Measurements from ENCODE around the gene DNAJC5G.
"Not testable (repeated sequence)": the region's sequence is repeated elsewhere in the genome, so short reads cannot be mapped to it uniquely, and the experiment has no call there.

The DNAJC5G gene

DNA sequence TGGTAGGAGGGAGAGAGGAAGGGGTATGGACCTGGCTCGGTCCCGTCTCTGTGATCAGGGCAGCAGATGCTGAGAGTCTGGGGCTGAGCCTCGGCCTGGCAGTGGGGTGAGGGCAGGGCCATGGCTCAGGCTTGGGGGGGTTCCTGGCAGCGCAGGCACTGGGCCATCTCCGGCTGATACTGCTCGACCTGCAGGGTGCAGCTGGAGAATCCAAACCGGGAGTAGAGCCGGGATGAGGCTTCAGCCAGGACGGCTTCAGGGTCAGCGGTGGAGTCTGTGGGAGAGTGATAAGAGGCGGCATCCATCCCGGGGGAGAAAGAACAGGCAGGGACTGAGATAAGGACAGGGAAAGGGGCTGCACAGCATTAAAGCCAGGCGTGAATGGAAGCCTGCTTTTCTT, 20.0 kb upstream of the DNAJC5G start:
- no peak for DNase-seq (ENCODE audit: low spot score)

DNA sequence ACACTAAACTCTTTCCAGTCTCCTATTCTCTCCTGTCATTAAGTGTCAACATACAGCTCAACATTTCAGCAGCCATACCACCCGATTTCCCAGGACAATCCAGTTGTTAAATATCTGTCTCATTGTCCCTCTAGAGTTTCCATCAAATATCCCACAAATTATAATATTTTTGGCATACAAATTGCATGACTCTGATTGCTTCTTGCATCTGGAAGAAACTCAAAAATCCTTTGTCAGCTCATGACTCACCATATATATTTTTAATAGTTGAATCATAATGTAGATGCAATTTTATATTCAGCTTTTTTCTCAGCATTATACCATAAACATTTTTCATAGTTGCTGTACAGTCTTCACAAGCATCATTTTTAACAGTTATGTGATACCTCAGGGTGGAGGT, 19.6 kb upstream of the DNAJC5G start:
- no peak for DNase-seq (ENCODE audit: low spot score)

DNA sequence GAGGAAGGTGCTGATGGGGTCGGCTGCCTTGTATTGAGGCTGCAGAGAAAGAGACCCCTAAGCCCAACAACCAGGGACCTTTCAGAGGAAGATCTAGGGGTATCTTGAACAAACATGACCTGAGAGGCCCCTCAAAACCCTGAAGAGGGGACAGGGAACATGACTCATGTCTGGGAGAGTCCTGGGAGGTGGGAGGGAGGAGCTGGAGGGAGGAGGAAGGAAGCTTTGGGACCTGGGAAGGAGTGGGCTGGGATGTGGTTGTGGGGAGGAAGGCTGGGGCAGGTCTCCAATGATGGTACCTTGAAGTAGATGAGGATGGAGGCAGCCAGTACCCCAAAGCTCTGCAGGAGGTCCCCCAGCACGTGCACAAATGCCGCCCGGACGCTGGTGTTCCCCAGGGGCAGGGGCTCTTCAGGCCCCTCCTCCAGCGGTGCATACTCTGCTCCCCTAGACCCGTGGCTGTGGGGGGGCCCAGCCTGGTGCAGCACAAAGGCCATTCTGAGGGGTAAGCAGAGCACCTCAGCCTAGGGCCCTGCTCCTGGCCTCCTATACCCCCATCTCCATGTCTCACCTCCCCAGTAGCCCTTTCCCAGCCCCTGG, 18.3 kb upstream of the DNAJC5G start:
- no peak for DNase-seq (ENCODE audit: low spot score)

DNA sequence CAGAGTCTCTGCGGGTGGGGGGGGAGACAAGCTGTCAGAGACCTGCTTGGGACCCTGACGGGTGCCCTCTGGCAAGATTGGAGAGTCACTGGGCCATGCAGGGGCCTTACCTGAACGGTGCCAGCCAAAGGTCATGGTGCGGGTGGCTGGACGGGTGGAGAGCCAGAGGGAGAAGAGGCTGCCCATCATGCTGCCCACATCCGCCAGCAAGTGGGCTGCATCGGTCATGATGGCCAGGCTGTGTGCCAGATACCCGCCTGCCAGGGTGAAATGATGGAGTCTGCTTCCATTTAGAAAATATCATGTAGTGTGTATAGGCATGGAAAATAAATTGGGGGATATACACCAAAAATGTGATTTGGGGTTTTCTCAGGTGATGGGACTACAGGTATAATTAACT, 17.2 kb upstream of the DNAJC5G start:
- no peak for DNase-seq (ENCODE audit: low spot score)

DNA sequence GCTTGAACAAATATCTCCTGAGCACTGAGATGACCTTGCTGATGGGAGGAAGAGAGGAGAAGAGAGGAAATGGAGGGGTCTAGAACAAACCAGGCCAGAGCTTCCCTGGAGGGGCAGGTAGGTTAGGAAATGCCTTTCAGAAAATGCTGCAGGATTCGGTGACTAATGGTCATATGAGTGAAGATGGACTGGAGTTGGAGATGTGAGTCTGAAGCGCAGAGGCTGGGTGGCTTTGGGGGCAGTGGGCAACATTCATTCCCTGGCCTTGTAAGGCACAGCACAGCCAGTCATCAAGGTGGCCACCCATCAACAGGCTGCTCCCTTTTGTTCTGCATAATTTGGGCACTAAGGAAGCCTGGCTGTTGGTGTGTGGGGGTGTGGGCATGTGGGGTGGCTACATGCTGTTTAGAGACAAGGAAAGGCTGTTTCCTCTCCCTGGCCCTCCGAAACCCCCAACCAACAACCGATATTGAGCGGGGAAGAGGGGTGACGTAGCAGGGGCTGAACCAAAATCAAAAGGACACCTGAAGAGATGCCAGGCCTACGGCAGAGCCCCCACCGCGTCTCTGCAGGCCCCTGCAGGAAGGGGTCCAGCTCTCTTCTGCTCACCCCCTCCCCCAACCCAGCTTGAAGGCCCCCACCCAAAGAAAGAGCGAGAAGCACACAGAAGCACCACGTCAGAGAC, 13.8 kb upstream of the DNAJC5G start:
- DNase-seq (ENCODE audit: low spot score) = no peak

DNA sequence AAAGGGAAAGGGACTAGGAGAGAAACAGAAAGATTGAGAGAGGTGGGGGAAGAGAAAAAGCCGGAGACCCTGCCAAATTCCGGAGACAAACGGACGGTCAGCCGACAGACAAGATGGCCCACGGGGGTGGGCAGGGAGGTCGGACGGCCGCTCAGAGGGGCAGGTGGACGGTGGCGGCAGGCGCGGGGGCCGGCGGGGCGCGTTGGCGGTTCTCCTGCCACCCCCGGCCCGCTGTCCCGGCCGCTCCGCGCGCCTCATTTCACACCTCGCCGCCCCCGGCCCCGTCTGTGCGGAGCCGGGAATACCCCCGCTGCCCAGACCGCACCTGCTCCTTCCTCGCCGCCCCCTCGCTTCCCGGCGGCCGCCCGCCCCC, 13.3 kb upstream of the DNAJC5G start:
- DNase-seq (ENCODE audit: low spot score) = no peak

DNA sequence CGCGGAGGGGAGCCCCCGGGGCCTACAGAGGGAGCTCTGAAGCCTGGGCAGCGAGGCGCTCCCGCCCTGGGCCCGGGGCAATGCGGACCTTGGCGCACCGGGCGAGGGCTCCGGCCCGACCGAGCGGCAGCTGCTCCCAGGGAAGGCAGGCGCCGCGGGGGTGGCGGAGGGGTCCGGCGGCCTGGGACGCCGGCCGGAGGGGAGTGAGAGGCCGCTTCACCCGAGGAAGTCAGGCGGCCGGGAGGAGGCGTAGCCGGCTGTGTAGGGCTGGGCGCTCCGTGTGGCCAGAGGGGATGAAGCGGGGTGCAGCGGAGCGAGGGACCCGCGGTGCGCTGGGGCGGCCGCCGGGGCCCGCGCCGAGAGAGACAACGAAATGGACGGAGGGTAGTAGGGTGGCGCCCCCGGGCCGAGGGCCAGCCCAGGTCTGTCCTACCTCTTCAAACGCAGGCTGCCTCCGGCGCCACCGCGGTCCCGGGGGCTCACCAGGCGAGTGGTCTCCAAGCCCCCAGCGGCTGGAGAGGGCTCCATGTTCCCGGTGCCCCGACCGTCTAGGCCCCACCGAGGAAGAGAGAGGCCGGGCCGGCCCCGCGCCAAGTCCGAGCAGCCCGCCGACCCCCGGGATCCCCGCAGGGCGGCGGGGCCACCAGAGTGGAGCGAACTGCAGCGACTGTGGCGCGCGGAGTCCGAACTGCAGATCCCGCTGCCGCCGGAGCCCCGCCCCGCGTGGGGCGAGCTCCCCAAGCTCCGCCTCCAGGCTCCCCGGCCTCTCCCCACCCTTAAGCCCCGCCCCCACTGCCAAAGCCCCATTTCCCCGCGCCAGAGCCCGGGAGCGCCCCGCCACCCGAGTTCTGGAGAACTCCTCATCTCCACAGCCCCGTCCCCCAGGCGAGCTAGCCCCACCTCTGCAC, 12.6 kb upstream of the DNAJC5G start, which contains the start of gene SLC30A3:
TSS of gene SLC30A3 (minus strand) at position 669 of the 908 bp plus-strand sequence. CDS start at position 528, 141 bp downstream.
- DNase-seq (ENCODE audit: low spot score) = peak; percentile 76

DNA sequence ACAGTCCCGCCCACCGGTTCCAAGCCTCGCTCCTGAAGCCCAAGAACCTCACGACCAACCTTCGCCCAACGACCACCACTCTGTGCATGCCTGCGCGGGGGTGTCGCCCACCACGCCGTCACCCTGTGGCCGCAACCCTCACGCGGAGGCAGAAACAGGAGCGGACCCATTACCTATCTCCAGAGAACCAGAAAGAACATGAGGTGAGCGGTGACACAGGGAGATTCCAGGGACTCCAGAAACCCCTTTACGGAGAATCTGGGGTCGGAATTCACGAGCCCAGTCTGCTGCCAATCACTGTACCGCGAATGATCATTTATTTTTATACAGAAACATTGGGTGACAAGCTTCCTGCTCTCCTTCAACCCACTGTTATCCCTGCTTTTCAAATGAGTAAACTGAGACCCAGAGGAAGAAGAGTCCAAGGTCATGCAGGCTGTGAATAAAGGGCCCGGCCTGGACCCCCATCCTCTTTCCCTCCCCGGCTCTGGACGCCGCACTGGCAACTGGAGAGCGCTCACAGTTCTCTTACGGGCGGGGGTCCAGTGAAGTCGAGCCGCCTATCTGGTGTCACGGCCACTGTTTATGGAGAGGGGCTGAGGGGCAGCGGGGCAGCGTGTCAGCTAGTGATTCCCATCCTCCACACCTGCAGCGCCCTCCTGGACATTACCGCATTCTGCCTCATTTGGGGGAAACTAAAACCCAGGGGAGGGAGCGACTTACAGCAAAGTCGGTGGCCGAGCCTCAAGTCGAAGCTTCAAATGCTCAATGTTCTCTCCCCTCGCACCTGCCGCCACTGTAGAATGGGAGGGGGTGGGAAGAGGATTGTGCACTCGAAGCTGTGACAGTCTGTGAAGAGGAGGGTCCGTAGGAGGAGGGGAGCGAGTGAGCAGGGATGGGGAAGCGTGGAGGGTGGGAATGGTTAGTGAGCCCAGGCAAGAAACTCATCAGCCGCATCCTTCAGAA, 11.7 kb upstream of the DNAJC5G start:
- no peak for DNase-seq (ENCODE audit: low spot score)

DNA sequence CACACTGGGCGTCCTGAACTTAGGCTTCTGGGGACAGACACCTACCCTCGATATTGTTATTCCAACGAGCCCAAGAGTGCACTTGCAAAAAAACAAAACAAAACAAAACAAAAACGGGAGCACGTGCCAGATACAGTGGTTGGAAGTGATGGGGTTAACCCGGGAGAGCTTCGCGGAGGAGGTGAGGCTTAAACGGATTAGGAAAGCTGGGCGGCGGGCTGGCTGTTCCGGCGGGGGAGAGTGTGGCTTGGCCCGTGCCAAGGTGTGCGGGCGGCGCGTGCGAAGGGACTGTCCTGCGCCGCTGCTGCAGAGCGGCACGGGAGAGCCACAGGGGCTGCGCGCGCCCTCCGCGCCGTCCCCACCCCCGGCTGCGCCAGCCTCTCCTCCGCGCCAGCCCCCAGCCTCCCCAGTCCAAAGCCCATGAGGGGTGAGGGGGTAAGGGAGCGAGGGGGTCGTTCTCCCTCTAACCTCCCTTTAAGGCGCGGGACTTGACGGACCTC, 10.9 kb upstream of the DNAJC5G start:
- no peak for DNase-seq (ENCODE audit: low spot score)

DNA sequence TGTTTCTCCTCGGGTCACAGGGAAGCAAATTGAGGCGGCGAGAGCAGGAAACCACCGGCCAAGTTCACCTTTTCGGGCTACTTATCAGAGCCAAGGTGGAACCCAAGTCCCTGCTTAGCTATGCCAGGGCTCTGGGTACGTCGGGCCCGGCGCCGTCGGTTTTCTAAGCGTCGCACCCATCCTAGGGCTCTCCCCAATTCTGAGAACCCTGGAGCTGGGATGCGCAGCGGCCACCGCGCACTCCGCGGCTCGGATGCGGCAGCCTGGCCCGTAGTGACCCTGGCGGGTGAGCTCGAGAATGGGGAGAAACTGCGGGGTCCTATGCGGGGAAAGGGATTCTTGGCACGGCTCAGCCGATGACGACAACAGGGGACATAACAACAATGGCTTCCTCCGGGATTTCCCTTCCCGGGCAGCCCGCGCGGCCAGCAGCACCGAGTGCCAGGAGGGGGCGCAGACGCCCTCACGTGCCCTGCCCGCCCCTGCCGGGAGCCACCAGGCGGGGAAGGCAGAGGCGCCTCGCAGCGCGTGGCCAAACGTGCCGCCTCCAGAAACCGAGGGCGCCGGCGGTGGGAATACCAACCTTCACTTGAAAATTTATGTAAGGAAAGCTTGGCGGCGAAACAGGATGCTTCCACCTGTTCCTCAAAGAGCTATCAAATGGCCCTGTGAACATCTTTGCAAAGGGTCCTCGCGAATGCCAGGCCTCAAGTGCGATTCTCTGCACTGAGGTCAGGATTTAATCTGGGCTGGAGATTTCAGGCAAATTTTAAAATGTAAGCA, 10.3 kb upstream of the DNAJC5G start:
- peak; percentile 87 for DNase-seq (ENCODE audit: low spot score)

DNA sequence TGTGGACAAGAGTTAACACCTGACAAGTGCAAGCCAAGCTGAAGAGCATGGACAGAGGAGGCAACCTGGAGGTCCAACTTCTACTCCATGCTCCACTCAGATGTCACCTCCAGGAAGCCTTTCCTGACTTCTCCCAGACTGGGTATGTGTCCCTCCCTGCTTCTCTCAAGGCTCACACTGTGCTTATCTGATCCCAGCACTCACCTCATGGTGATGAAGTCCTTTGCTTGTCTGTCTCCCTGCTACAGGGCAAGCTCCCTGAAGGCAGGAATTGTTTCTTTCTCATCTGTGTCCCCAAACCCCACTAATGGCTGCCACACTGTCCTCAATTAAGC, 9.7 kb upstream of the DNAJC5G start:
- no peak for DNase-seq (ENCODE audit: low spot score)

DNA sequence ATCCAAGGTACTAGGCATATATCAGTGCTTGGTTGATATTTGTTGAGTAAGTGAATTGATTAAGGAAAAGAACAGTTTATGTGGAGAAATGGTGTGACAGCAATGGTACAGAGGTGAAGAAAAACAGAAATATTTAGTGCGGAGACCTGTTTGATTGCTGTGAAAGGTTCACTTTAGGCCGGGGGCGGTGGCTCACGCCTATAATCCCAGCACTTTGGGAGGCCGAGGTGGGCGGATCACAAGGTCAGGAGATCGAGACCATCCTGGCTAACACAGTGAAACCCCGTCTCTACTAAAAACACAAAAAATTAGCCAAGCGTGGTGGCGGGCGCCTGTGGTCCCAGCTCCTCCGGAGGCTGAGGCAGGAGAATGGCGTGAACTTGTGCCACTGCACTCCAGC, 6.9 kb upstream of the DNAJC5G start:
- not testable (repeated sequence) for DNase-seq (ENCODE audit: low spot score)

DNA sequence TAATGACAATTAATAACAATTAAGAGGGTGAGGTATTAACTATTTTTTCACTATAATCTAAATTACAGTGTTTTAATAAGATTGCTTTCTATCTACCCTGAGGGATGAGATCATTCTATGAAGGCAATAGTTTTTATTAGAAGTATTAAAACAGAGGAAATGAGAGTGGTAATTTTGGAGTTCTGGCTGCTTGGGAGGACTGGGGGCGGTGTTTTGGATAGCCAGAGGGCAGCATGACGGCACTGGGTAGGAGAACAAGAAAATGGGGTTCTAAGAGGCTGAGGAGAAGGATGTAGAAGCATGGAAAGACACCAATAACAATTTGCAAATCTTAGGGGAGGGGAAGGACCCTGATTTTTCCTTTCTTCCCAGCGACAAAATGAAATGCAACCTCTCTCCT, 5.1 kb upstream of the DNAJC5G start:
- no peak for DNase-seq (ENCODE audit: low spot score)

DNA sequence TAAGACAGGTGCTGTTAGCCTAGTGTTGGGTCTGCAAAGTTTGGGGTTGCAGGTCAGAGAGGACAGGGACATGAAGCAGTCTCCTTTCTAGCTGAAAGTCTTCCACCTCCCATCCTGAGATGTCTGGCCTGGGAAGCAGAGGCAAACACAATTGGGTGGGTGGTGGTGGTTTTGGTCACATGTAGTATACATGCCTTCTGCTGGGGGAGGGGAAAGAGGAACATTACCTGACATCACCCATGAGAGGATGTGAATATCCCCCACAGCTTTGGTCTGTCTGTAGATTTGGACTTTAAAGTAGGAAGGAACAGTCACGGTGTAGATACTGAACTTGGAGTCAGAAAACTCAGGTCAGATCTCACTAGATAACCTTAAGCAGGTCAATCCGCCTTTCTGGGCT, 4.6 kb upstream of the DNAJC5G start:
- DNase-seq (ENCODE audit: low spot score) = no peak

DNA sequence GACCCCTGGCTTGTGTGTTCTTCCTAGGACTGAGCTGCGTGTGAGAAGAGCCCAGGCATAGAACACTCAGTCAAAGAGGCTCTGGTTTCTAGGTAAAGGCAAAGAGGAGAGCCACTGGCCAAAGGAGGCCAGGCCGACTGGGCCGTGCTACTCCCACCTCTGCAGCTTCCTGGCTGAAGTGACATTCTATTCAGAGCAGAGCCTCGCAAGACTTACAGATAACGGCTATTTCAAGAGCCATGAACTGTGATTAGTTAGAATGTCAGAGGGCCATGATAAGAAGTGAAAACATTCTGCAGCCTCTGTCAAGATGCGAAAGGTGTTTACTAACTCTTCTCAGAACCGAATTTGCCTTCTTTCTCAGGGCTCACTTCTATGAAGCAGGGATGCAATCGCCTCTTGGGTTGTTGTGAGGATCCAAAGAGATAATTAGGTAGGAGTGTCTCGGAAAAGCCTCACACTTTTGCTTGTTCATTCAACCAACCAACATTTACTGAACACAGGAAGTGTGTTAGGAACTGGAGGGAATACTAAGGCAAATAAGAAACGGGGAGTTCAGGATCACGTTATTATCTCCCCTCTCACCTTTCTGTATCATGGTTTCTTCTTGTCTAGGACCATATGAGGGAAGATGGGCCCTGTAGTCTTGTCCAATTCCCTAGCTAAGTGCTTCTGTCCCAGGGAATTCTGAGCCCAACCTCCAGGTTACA, 3.4 kb upstream of the DNAJC5G start:
- DNase-seq (ENCODE audit: low spot score) = no peak

DNA sequence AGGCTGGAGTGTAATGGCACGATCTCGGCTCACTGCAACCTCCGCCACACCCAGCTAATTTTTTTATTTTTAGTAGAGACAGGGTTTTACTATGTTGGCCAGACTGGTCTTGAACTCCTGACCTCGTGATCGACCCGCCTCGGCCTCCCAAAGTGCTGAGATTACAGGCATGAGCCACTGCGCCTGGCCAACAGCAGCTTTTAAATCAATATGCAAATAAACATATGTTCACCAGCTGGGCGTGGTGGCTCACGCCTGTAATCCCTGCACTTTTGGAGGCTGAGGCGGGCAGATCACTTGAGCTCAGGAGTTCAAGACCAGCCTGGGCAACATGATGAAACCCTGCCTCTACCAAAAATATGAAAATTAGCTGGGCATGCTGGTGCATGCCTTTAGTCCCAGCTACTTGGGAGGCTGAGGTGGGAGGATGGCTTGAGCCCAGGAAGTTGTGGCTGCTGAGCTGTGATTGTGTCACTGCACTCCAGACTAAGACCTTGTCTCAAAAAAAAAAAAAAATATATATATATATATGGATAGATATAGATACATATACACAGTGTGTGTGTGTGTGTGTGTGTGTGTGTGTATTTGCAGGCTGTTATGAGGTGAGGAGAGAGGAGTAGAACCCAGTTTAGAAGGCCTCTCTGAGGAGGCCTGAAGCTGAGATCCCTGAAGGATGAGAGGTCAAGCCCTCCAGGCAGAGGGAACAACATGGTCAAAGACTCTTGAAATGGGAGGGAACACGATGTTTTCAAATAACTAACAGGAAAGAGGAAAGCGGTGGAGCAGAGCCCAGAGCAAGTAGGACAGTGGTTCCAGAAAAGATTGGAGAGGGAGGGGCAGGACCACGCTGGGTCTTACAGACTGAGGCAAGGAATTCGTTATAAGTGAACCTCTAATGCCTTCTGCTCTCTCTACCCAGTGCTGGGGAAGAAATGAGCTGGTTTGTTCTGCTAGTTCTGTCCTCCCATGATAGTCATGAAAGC, 2.4 kb upstream of the DNAJC5G start:
- DNase-seq (ENCODE audit: low spot score) = not testable (repeated sequence)

DNA sequence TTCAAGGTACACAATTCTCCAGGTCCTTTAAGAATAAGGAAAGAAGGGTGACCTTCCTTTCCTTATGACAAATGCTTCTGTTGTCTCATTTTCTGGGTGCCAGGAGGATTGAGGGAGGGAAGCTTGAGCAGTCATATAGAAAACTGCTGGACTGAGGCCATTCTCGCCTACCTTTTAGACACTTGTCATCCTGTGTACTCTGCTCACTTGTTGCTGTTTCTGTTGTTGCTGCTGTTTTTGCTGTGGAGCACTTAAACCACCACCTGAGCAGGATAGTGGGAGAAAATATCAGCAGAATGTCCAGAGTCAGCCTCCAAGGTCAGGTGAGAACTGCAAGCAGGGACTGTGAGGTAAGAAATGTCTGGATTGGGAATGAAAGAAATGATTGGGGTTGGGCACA, 2.8 kb downstream of the DNAJC5G start:
- no peak for DNase-seq (ENCODE audit: low spot score)

DNA sequence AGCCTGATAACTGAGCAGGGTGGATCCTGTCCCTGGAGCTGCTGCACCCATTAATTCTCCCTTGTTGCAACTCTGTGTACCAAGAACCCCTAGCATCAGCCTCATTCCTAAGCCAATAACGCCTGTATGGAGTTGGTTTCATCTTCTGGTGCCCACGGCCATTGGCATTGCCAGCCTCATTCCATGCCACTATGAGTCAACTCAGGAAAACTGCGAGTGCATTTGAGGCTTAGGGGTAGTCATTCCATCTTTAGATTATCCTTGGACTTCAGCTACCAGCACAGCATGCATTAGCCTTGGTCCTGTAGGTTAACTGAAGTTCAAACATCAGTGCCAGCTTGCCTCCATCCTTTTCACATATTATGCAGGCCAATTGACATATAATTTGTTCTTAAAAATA, 5.6 kb downstream of the DNAJC5G start:
- no peak for DNase-seq (ENCODE audit: low spot score)

DNA sequence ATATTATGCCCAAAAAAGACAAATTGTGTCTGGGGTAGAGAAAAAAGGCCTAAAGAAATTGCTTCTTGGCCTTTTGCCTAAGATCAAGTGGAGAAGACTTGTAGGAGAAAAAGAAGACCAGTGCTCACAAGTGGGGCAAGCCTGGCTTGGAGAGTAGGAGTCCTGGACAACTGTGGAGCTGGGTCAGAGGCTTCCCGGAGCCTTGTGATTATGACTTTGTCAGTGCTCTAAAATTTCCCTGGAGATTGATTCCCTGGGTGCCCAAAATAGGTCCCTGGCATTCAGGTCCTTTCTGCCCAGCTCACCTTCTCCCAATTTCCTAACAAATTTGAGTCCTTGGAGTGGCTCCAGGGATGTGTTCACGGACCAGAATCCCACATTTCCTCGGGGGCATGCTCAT, 6.2 kb downstream of the DNAJC5G start:
- no peak for DNase-seq (ENCODE audit: low spot score)

All from SW480 (cell line).